Subcutaneous abdominal adipose tissue (tissue), 5 donors: Measurements from ENCODE around the gene MPDU1.

Source experiments
- H3K27ac ChIP-seq: one replicate; pipeline ENCODE4 v1.7.0; 2013; ENCODE audit warnings: low read depth, mild to moderate bottlenecking, inconsistent platforms, low read length, moderate library complexity
- H3K27me3 ChIP-seq, 5 donors: one replicate each; pipeline ENCODE4 v1.7.0; 2013; ENCODE audit warnings: low read length in 5 of 5, inconsistent platforms in 1 of 5; ENCODE audit not compliant: control insufficient read depth in 5 of 5, insufficient read depth in 4 of 5
- H3K36me3 ChIP-seq, 5 donors: one replicate each; pipeline ENCODE4 v1.7.0; 2013; ENCODE audit warnings: low read length in 5 of 5; ENCODE audit not compliant: control insufficient read depth in 5 of 5, insufficient read depth in 5 of 5
- H3K4me1 ChIP-seq, 5 donors: one replicate each; pipeline ENCODE4 v1.7.0; 2013; ENCODE audit warnings: low read length in 5 of 5, mild to moderate bottlenecking in 3 of 5, moderate library complexity in 1 of 5; ENCODE audit not compliant: control insufficient read depth in 5 of 5, insufficient read depth in 5 of 5
- H3K4me3 ChIP-seq, 5 donors: one replicate each; pipeline ENCODE4 v1.7.0; 2013; ENCODE audit warnings: low read length in 5 of 5, low read depth in 1 of 5
- H3K9ac ChIP-seq, 5 donors: one replicate each; pipeline ENCODE4 v1.7.0; 2013; ENCODE audit warnings: low read length in 5 of 5, mild to moderate bottlenecking in 4 of 5, moderate library complexity in 3 of 5
- H3K9me3 ChIP-seq, 5 donors: one replicate each; pipeline ENCODE4 v1.7.0; 2013; ENCODE audit warnings: low read length in 5 of 5; ENCODE audit not compliant: control insufficient read depth in 5 of 5
- donor health status: healthy.
- donor health status: healthy.
- donor health status: healthy.
- donor health status: healthy.
- donor health status: healthy.

Gene MPDU1

GRCh38 chr17:7573324-7574080, 10.2 kb upstream of the MPDU1 start:
- Histone ChIP-seq H3K4me3 (peak overlapping the region; percentile 84 to 99 (median 98)), H3K27me3 (no peaks in the 10 kb centered on the region), H3K27ac (peak overlapping the region; percentile 98), H3K4me1 (peaks cover 12 to 55% (median 42%) of the 10 kb centered on the region in 5 donors), H3K9ac (peak overlapping the region; percentile 77 to 98 (median 98)), H3K9me3 (no peaks in the 10 kb centered on the region), H3K36me3 (peaks cover 26 to 73% (median 67%) of the 10 kb centered on the region in 5 donors)

GRCh38 chr17:7574176-7574953, 9.3 kb upstream of the MPDU1 start:
- H3K9ac ChIP-seq, result peak overlapping the region; percentile 19 to 87 (median 73)
- peak overlapping the region; percentile 98 for H3K27ac ChIP-seq
- peak overlapping the region; percentile 84 to 99 (median 98) for H3K4me3 ChIP-seq
- H3K9me3 ChIP-seq, result no peaks in the 10 kb centered on the region
- H3K27me3 ChIP-seq, result no peaks in the 10 kb centered on the region
- H3K4me1 ChIP-seq, result peaks cover 18 to 64% (median 51%) of the 10 kb centered on the region in 5 donors
- peaks cover 25 to 75% (median 67%) of the 10 kb centered on the region in 5 donors for H3K36me3 ChIP-seq

GRCh38 chr17:7575481-7575883, 8.2 kb upstream of the MPDU1 start:
- peak overlapping the region in 3 of 5 donors; percentile 85 to 98 (median 98) for H3K4me3 ChIP-seq
- H3K9me3 ChIP-seq, result no peaks in the 10 kb centered on the region
- H3K27ac ChIP-seq, result peak overlapping the region; percentile 98
- H3K36me3 ChIP-seq, result peaks cover 21 to 66% (median 63%) of the 10 kb centered on the region in 5 donors
- H3K9ac ChIP-seq, result peak overlapping the region in 2 of 5 donors; percentile 73 to 84
- H3K4me1 ChIP-seq, result peaks cover 24 to 75% (median 62%) of the 10 kb centered on the region in 5 donors
- H3K27me3 ChIP-seq, result no peaks in the 10 kb centered on the region

GRCh38 chr17:7575959-7576358, 7.7 kb upstream of the MPDU1 start:
- Histone ChIP-seq H3K36me3 (peaks cover 21 to 64% (median 61%) of the 10 kb centered on the region in 5 donors), H3K27ac (peak overlapping the region; percentile 98), H3K9ac (peak overlapping the region in 1 of 5 donors; percentile 12), H3K4me3 (peak overlapping the region in 1 of 5 donors; percentile 98), H3K9me3 (no peaks in the 10 kb centered on the region), H3K27me3 (no peaks in the 10 kb centered on the region), H3K4me1 (peaks cover 28 to 80% (median 67%) of the 10 kb centered on the region in 5 donors)

- Histone ChIP-seq H3K9me3 (no peaks in the 10 kb centered on the region), H3K27ac (peak overlapping the region; percentile 98), H3K4me3 (peak overlapping the region in 2 of 5 donors; percentile 12 to 98), H3K27me3 (no peaks in the 10 kb centered on the region), H3K4me1 (peaks cover 28 to 78% (median 70%) of the 10 kb centered on the region in 5 donors), H3K9ac (no peak overlapping the region), H3K36me3 (peaks cover 21 to 61% (median 57%) of the 10 kb centered on the region in 5 donors)
Measured at GRCh38 chr17:7576432-7576937, 7.2 kb upstream of the MPDU1 start.

GRCh38 chr17:7577327-7578199, 6.1 kb upstream of the MPDU1 start:
- Histone ChIP-seq H3K36me3 (peaks cover 21 to 61% (median 57%) of the 10 kb centered on the region in 5 donors), H3K9me3 (no peaks in the 10 kb centered on the region), H3K4me3 (peak overlapping the region in 2 of 5 donors; percentile 25 to 96), H3K27ac (peak overlapping the region; percentile 98), H3K4me1 (peaks cover 26 to 79% (median 72%) of the 10 kb centered on the region in 5 donors), H3K9ac (no peak overlapping the region), H3K27me3 (no peaks in the 10 kb centered on the region)

GRCh38 chr17:7579001-7579833, 4.4 kb upstream of the MPDU1 start, which contains the start of gene CD68:
CD68 (plus strand) TSS chr17:7579638; CDS start chr17:7579678, 40 bp downstream.
- peak within 1 kb of the TSS; percentile 98 for H3K27ac ChIP-seq
- peak within 1 kb of the TSS; percentile 61 to 96 (median 63) for H3K4me3 ChIP-seq
- no peaks in the 10 kb centered on the region for H3K27me3 ChIP-seq
- no peaks in the 10 kb centered on the region for H3K9me3 ChIP-seq
- peaks cover 23 to 86% (median 76%) of the 10 kb centered on the region in 5 donors for H3K4me1 ChIP-seq
- H3K36me3 ChIP-seq, result peaks cover 21 to 57% (median 51%) of the 10 kb centered on the region in 5 donors
- peak within 1 kb of the TSS; percentile 60 to 96 (median 83) for H3K9ac ChIP-seq

GRCh38 chr17:7579834-7580603, 3.6 kb upstream of the MPDU1 start:
- Histone ChIP-seq H3K4me3 (peak overlapping the region; percentile 61 to 96 (median 63)), H3K36me3 (peaks cover 18 to 49% (median 43%) of the 10 kb centered on the region in 5 donors), H3K4me1 (peaks cover 24 to 86% (median 76%) of the 10 kb centered on the region in 5 donors), H3K27ac (peak overlapping the region; percentile 98), H3K9ac (peak overlapping the region; percentile 60 to 96 (median 83)), H3K27me3 (no peaks in the 10 kb centered on the region), H3K9me3 (no peaks in the 10 kb centered on the region)
